Small intestine (tissue), 7 donors: ENCODE measurements around the gene TLE3. TPM values are rescaled to one million over a fixed set of nuclear protein-coding genes. Genes with fewer than 3 reads are reported as not detected.
"Not testable (repeated sequence)": the region's sequence is repeated elsewhere in the genome, so short reads cannot be mapped to it uniquely, and the experiment has no call there.

ENCODE experiments used
- DNase-seq, 2 donors: peaks; one replicate each; pipeline versions ENCODE4 v3.0.0 to v3.0.0-alpha.2; 2013
- FAIRE-seq: peaks from 2 replicates; lab custom pipeline; 2012; peaks lifted over from hg19 to GRCh38; lab: Jason Lieb, UNC
- H3K27ac ChIP-seq, 3 donors: one replicate each; pipeline ENCODE4 v1.5.1; 2013; ENCODE audit warnings: low read length in 2 of 3, mild to moderate bottlenecking in 2 of 3, control low read depth in 1 of 3, inconsistent platforms in 1 of 3, low read depth in 1 of 3, moderate library complexity in 1 of 3
- H3K27me3 ChIP-seq, 3 donors: one replicate each; pipeline ENCODE4 v1.6.1; 2013; ENCODE audit warnings: low read length in 3 of 3, inconsistent platforms in 1 of 3; ENCODE audit not compliant: control insufficient read depth in 3 of 3, insufficient read depth in 3 of 3
- H3K36me3 ChIP-seq, 3 donors: one replicate each; pipeline ENCODE4 v1.6.1; 2013; ENCODE audit warnings: low read length in 3 of 3, inconsistent platforms in 1 of 3, low read depth in 1 of 3, mild to moderate bottlenecking in 1 of 3, moderate library complexity in 1 of 3; ENCODE audit not compliant: control insufficient read depth in 3 of 3, insufficient read depth in 2 of 3
- H3K4me1 ChIP-seq, 3 donors: one replicate each; pipeline ENCODE4 v1.6.1; 2013; ENCODE audit warnings: low read length in 2 of 3, inconsistent platforms in 1 of 3, low read depth in 1 of 3, mild to moderate bottlenecking in 1 of 3, moderate library complexity in 1 of 3; ENCODE audit not compliant: control insufficient read depth in 3 of 3, insufficient read depth in 2 of 3
- H3K4me3 ChIP-seq, 3 donors: one replicate each; pipeline ENCODE4 v1.5.1; 2013; ENCODE audit warnings: low read length in 3 of 3, control low read depth in 1 of 3, inconsistent platforms in 1 of 3, low read depth in 1 of 3, mild to moderate bottlenecking in 1 of 3, moderate library complexity in 1 of 3
- H3K9me3 ChIP-seq, 2 donors: one replicate each; pipeline ENCODE4 v1.6.1; 2013; ENCODE audit warnings: low read depth in 1 of 2, low read length in 1 of 2; ENCODE audit not compliant: control insufficient read depth in 2 of 2, insufficient read depth in 1 of 2
- WGBS, 3 donors: extraction: QIAGEN DNeasy Blood & Tissue Kit; methylation state at CpG; one replicate each; pipeline ENCODE4 v1.1.7; 2013; 5-methylcytosine and 5-hydroxymethylcytosine counted together
- polyA plus RNA-seq, 4 donors: library from polyadenylated mRNA; stranded (reverse) in 3 of 4; unstranded in 1 of 4; fragments of 200-250 nt in 3 of 4; fragments of 120-200 nt in 1 of 4; gene quantifications; one replicate each; pipeline versions ENCODE4 v1.2.1 to v1.2.3, GENCODE V29; 2013
- donor health status: healthy with polysubstance abuse.
- donor health status: control.
- donor health status: control.
- donor health status: Bipolar disorder and iron deficiency.
- donor health status: healthy.

The TLE3 gene
- polyA plus RNA-seq, 4 donors = 14.3 to 51.1 (median 18.4) TPM

DNA sequence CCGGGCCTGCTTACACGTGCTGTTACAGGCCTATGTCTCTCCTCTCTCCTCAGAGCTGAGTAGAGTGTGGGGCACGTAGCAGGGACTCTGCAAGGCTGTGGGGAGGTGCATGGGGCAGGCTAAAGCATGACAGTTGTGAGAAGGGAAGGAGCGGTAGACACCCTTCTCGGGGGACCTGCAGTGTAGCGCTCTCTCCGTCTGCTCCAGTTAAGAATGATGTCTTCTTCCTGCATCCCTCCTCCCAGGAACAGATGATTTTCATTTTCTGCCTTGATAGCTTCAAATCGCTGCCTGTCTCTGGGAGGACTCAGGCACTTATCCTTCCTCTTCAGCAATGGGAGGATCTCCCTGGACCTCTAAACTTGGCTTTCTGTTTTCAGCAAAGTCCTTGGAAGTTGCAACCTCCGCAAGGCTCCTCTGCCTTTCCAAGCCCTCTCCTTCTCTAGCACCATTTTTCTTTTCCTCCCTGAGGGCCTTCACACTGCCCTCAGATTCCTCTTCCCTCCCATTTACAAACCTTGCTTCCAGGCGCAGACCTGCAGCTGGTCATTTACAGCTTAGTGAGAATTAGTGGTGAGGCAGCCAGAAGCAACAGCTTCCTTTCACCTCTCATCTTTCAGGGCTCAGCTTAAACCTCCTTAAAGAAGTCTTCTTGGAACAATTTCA, 23.4 kb upstream of the TLE3 start:
- H3K36me3 ChIP-seq = no peaks in the 10 kb centered on the region
- no peak overlapping the region for H3K27ac ChIP-seq
- peaks cover 0 to 44% (median 4%) of the 10 kb centered on the region in 3 donors for H3K4me1 ChIP-seq
- no peak overlapping the region for H3K4me3 ChIP-seq
- no peaks in the 10 kb centered on the region for H3K9me3 ChIP-seq
- WGBS, 3 donors = 69 to 80% (median 72%) methylated on average over 10 of the region's 10 CpGs
- no peaks in the 10 kb centered on the region for H3K27me3 ChIP-seq
- FAIRE-seq (no peak), DNase-seq (no peak)

- FAIRE-seq (no peak), DNase-seq (peak in 1 of 2 donors; percentile 32)
- no peaks in the 10 kb centered on the region for H3K9me3 ChIP-seq
- no peaks in the 10 kb centered on the region for H3K27me3 ChIP-seq
- peaks cover 0 to 44% (median 4%) of the 10 kb centered on the region in 3 donors for H3K4me1 ChIP-seq
- H3K4me3 ChIP-seq = no peak overlapping the region
- WGBS, 3 donors = 40 to 70% (median 53%) methylated on average over 5 of the region's 5 CpGs
- no peak overlapping the region for H3K27ac ChIP-seq
- H3K36me3 ChIP-seq = no peaks in the 10 kb centered on the region
Observed at GRCh38 chr15:70119911-70120508, 22.3 kb upstream of the TLE3 start.

- Histone ChIP-seq H3K27me3 (peaks cover 0 to 2% (median 0%) of the 10 kb centered on the region in 3 donors), H3K36me3 (no peaks in the 10 kb centered on the region), H3K9me3 (no peaks in the 10 kb centered on the region), H3K27ac (no peak overlapping the region), H3K4me3 (no peak overlapping the region), H3K4me1 (peaks cover 0 to 42% (median 4%) of the 10 kb centered on the region in 3 donors)
- DNase-seq = no peak
- no peak for FAIRE-seq
- 96 to 99% (median 99%) methylated on average over 3 of the region's 3 CpGs for WGBS, 3 donors
Observed at GRCh38 chr15:70118599-70118998, 20.9 kb upstream of the TLE3 start.

- WGBS, 3 donors = 82 to 91% (median 85%) methylated on average over 3 of the region's 3 CpGs
- no peak for FAIRE-seq
- Histone ChIP-seq H3K27me3 (peaks cover 0 to 2% (median 0%) of the 10 kb centered on the region in 3 donors), H3K36me3 (no peaks in the 10 kb centered on the region), H3K4me3 (no peak overlapping the region), H3K27ac (no peak overlapping the region), H3K9me3 (no peaks in the 10 kb centered on the region), H3K4me1 (peaks cover 6 to 29% (median 8%) of the 10 kb centered on the region in 3 donors)
- no peak for DNase-seq
Observed at GRCh38 chr15:70116317-70116716, 18.6 kb upstream of the TLE3 start.

GRCh38 chr15:70114221-70114620, 16.5 kb upstream of the TLE3 start:
- H3K27me3 ChIP-seq = peaks cover 0 to 2% (median 0%) of the 10 kb centered on the region in 3 donors
- no peak for DNase-seq
- H3K4me1 ChIP-seq = peaks cover 6 to 12% (median 9%) of the 10 kb centered on the region in 3 donors
- no peak overlapping the region for H3K4me3 ChIP-seq
- H3K9me3 ChIP-seq = no peaks in the 10 kb centered on the region
- H3K36me3 ChIP-seq = no peaks in the 10 kb centered on the region
- no peak overlapping the region for H3K27ac ChIP-seq
- WGBS, 3 donors = 70 to 84% (median 79%) methylated on average over 3 of the region's 3 CpGs
- FAIRE-seq = no peak

- Histone ChIP-seq H3K4me1 (peaks cover 6 to 11% (median 9%) of the 10 kb centered on the region in 3 donors), H3K27me3 (peaks cover 0 to 2% (median 0%) of the 10 kb centered on the region in 3 donors), H3K9me3 (no peaks in the 10 kb centered on the region), H3K4me3 (no peak overlapping the region), H3K36me3 (no peaks in the 10 kb centered on the region), H3K27ac (no peak overlapping the region)
- WGBS, 3 donors = 66 to 84% (median 67%) methylated on average over 7 of the region's 7 CpGs
- FAIRE-seq = no peak
- DNase-seq = no peak
Observed at GRCh38 chr15:70113304-70113700, 15.6 kb upstream of the TLE3 start.

GRCh38 chr15:70112572-70113303, 15.0 kb upstream of the TLE3 start:
- peaks cover 6 to 11% (median 9%) of the 10 kb centered on the region in 3 donors for H3K4me1 ChIP-seq
- DNase-seq, H3K9me3 ChIP-seq, H3K4me3 ChIP-seq, H3K27ac ChIP-seq, H3K36me3 ChIP-seq, FAIRE-seq, H3K27me3 ChIP-seq: not testable (repeated sequence)
- WGBS, 3 donors = 65 to 78% (median 69%) methylated on average over 6 of the region's 9 CpGs

- Histone ChIP-seq H3K27me3 (peaks cover 0 to 2% (median 0%) of the 10 kb centered on the region in 3 donors), H3K4me1 (peaks cover 6 to 11% (median 9%) of the 10 kb centered on the region in 3 donors), H3K4me3 (no peak overlapping the region), H3K36me3 (no peaks in the 10 kb centered on the region), H3K27ac (peak overlapping the region in 1 of 3 donors; percentile 74), H3K9me3 (no peaks in the 10 kb centered on the region)
- DNase-seq (no peak), FAIRE-seq (no peak)
- WGBS, 3 donors = 13 to 27% (median 18%) methylated on average over 3 to 4 of the region's 4 CpGs
Observed at GRCh38 chr15:70112074-70112395, 14.3 kb upstream of the TLE3 start.
